ENCODE data around the gene RBM5.
"Not testable (repeated sequence)": the region's sequence is repeated elsewhere in the genome, so short reads cannot be mapped to it uniquely, and the experiment has no call there.

The RBM5 gene

GRCh38 chr3:50088725-50089608 lies at the start of gene RBM5:
Gene RBM5, plus strand, starts transcription at chr3:50088919. Its CDS starts 1,516 bp downstream, at chr3:50090435.
- peak; percentile 83 to 90 for DNase-seq

GRCh38 chr3:50044976-50045375 lies 43.7 kb upstream of the RBM5 start:
- DNase-seq, result no peak

GRCh38 chr3:50047426-50047825 lies 41.3 kb upstream of the RBM5 start:
- no peak for DNase-seq

- DNase-seq, result no peak
These were observed 38.4 kb upstream of the RBM5 start for GRCh38 chr3:50050361-50050760.

GRCh38 chr3:50057756-50058155 lies 31.0 kb upstream of the RBM5 start:
- DNase-seq, result no peak

GRCh38 chr3:50068134-50068533 lies 20.6 kb upstream of the RBM5 start:
- no peak for DNase-seq

- no peak for DNase-seq
These were observed 10.6 kb upstream of the RBM5 start for GRCh38 chr3:50078091-50078490.

- DNase-seq, result no peak
These were observed 10.1 kb upstream of the RBM5 start for GRCh38 chr3:50078622-50079021.

GRCh38 chr3:50084951-50085350 lies 3.8 kb upstream of the RBM5 start:
- DNase-seq, result not testable (repeated sequence)

- DNase-seq, result no peak
These were observed 858 bp downstream of the RBM5 start for GRCh38 chr3:50089609-50089945.

GRCh38 chr3:50090984-50091383 lies 2.3 kb downstream of the RBM5 start:
- DNase-seq, result no peak

- no peak for DNase-seq
These were observed 6.8 kb downstream of the RBM5 start for GRCh38 chr3:50095352-50095998.

- no peak for DNase-seq
These were observed 11.7 kb downstream of the RBM5 start for GRCh38 chr3:50100386-50100785.

GRCh38 chr3:50100956-50101845 lies 12.5 kb downstream of the RBM5 start:
- no peak for DNase-seq

- DNase-seq, result no peak
These were observed 13.8 kb downstream of the RBM5 start for GRCh38 chr3:50102558-50102957.

GRCh38 chr3:50111757-50112156 lies 23.0 kb downstream of the RBM5 start:
- no peak for DNase-seq

GRCh38 chr3:50112462-50112861 lies 23.7 kb downstream of the RBM5 start:
- DNase-seq, result no peak

GRCh38 chr3:50117120-50117519 lies 28.4 kb downstream of the RBM5 start:
- DNase-seq, result no peak

GRCh38 chr3:50118237-50118636 lies 29.5 kb downstream of the RBM5 start:
- DNase-seq, result no peak

- DNase-seq, result no peak
These were observed 31.1 kb downstream of the RBM5 start for GRCh38 chr3:50119786-50120185.

- no peak for DNase-seq
These were observed 31.8 kb downstream of the RBM5 start for GRCh38 chr3:50120364-50121071.
